Thyroid gland (tissue), 4 donors: ENCODE results near the gene AMER3.

Source experiments
- POLR2A ChIP-seq, 2 donors: fragments of 450-650 bp; IDR thresholded peaks; one replicate each; pipeline ENCODE4 v1.6.1; 2017; ENCODE audit warnings: antibody characterized with exemption in 2 of 2, mild to moderate bottlenecking in 2 of 2, moderate library complexity in 1 of 2
- TF ChIP-seq, protein P1 (sequence below), 6 experiments: fragments of 200-600 bp in 3 of 6; fragments of 450-650 bp in 3 of 6; sonication (generic) in 3 of 6; IDR thresholded peaks; one replicate each; pipeline ENCODE4 v1.5.1; 2016 to 2019; ENCODE audit warnings: antibody characterized with exemption in 6 of 6, mild to moderate bottlenecking in 2 of 6, inconsistent platforms in 1 of 6, moderate library complexity in 1 of 6

GRCh38 chr2:130764821-130765115, 9.4 kb downstream of the AMER3 start:
- TF ChIP-seq, protein P1, sequence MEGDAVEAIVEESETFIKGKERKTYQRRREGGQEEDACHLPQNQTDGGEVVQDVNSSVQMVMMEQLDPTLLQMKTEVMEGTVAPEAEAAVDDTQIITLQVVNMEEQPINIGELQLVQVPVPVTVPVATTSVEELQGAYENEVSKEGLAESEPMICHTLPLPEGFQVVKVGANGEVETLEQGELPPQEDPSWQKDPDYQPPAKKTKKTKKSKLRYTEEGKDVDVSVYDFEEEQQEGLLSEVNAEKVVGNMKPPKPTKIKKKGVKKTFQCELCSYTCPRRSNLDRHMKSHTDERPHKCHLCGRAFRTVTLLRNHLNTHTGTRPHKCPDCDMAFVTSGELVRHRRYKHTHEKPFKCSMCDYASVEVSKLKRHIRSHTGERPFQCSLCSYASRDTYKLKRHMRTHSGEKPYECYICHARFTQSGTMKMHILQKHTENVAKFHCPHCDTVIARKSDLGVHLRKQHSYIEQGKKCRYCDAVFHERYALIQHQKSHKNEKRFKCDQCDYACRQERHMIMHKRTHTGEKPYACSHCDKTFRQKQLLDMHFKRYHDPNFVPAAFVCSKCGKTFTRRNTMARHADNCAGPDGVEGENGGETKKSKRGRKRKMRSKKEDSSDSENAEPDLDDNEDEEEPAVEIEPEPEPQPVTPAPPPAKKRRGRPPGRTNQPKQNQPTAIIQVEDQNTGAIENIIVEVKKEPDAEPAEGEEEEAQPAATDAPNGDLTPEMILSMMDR (IDR thresholded peaks at IDR 0.05): no peak
- no peak for TF ChIP-seq POLR2A (IDR thresholded peaks at IDR 0.05)
